HG03159 (cell line): Measurements from ENCODE around the gene GPR35.
"Not testable (repeated sequence)": the region's sequence is repeated elsewhere in the genome, so short reads cannot be mapped to it uniquely, and the experiment has no call there.

Experiments used
- ATAC-seq: cut with Tn5 transposase; IDR thresholded peaks from one replicate; pipeline ENCODE4 v1.9.1; 2021; ENCODE audit warnings: mild to moderate bottlenecking, moderate library complexity; ENCODE audit not compliant: unreplicated experiment

GPR35 gene

DNA sequence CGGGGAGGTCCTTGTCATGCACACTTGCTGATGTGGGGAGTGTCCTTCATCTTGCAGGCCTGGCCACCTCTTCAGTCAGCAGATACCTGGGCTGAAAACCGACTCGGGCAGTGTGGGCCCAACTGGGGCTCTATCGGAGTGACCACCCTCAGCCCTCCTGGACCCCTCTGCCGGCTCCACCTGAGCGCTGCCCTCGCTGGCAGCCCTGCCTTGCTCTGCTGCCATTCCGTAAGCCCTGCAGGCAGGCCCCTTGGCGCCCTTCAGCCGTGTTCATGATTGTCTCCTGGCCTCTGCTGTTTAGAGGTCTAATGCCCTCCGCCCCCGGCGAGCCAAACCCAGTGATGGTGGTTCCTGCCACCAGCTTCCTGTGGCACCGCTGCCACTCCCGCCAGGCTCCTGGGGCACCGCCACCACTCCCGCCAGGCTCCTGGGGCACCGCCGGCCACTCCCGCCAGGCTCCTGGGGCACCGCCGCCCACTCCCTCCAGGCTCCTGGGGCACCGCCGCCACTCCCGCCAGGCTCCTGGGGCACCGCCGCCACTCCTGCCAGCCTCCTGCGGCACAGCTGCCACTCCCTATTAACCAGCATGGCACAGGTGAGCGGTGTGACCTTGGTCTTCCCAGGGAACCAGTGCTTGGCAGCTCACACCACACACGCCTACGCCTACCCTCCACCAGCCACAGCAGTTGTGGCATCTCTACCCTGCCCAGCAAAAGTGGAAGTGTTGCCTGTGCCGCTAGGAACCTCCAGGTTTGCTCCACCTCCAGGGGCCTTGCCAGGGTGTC lies 22.8 kb upstream of the GPR35 start:
- no peak for ATAC-seq

DNA sequence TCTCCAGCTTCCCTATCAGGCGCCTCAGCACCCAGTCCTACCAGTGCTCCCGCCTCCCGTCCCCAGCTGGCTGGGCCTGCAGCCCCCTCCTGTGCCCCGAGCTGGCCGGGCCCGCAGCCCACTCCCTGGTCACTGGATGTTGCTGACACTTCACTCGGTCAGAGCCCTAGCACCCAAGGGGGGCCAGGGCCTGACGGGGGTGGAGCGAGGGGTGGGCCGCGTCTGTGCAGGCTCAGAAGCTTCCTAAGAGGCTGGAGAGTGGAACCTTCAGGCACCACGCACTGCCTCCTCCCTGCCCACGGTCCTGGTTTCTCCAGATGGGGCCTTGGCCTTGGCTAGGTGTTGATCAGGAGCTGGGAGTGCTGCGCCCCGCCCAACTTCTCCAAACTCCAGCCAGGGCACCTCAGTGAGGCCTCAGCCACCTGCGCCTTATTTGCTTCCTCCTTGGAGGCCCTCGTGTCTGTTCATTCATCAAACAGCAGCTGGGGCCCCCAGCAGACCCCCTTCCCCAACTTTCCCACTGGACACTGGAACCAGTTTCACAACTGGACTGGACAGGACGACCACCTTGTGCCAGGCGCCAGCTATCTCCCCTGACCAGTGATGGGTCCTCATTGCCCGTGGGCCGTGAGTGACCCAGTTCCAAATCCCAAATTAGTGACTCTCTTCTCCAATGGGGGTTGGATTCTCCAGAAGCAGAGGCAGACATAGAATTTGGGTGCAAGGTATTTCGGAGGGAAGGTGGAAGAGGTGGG lies 22.0 kb upstream of the GPR35 start:
- ATAC-seq: no peak

DNA sequence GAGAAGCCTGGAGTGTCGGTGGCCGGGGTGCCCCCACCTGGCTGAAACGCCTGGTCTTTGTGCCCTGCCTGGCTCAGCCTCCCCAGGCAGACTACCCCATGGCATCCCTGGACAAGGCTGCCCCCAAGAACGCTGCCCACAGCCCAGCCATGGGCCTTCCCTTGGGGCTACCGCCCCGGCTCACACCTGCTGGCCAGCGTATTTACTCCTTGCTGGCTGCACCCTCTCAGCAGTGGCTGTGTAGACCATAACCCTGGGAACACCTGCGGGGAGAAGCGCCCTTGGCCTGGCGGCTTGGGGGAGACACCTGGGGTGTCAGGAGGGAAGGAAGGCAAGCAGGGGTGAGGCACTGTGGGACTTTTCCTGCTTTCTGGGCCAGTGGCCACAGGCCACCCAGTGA lies 21.4 kb upstream of the GPR35 start:
- ATAC-seq: no peak

DNA sequence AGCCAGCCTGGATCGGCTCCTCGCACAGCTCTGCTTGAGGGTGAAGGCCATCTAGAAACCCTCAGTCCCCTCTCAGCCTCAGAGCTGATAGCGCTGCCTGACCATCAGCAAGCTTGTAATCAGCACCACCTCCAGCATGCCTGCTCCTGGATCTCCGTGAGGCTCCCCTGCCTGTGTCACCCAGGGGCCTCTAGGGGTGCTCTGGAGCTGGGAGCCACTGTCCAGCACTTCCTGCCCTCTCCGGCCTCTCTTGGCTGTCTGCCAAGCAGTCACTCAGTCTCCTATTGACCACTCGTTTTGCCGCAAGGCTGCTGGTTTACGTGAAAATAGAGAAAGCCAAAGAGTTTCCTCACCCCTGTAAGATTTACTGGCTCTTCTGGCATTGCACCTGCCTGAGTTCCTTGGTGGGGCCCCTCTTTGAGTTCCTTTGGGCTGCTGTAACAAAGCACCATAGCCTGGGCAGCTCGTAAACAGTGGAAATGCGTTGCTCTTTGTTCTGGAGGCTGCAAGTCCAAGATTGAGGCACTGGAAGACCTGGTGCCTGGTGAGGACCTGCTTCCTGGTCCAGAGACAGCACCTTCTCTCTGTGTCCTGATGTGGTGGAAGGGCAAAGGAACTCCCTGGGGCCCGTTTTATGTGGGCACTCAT lies 20.9 kb upstream of the GPR35 start:
- no peak for ATAC-seq

DNA sequence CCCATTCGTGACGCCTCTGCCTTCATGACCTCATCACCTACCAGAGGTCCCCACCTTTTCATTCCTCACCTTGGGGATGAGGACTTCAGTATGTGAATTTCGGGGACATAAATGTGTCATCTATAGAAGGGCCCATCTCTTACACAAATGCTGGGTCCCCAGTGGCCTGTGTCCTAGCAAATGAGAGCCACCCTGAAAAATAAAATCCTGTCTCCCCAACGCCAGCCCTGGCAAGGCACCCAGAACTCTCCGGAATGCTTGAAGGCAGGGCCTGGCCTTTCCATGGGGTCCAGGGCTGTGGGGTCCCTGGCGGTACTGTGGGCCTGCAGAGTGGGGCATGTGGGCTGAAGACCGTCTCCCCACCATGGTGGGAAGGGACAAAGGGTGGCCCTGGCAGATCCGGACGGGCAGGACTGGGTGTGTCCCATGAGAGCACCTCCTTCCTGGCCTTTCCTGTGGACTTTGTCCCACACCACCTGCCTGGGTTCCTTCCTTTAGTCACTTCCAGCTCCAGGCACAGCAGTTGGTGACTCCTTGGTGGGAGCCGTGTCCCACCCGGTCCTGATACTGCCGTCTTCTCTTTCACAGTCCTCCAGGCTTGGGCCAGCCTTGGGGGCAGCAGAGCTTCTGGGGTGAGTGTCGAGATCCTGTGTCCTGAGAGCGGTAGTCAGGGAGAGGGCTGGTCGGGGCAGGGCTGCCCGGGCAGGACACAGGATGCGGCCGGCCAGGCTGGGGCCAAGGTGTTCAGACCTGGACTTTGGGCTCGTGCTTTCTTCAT lies 20.2 kb upstream of the GPR35 start:
- no peak for ATAC-seq

DNA sequence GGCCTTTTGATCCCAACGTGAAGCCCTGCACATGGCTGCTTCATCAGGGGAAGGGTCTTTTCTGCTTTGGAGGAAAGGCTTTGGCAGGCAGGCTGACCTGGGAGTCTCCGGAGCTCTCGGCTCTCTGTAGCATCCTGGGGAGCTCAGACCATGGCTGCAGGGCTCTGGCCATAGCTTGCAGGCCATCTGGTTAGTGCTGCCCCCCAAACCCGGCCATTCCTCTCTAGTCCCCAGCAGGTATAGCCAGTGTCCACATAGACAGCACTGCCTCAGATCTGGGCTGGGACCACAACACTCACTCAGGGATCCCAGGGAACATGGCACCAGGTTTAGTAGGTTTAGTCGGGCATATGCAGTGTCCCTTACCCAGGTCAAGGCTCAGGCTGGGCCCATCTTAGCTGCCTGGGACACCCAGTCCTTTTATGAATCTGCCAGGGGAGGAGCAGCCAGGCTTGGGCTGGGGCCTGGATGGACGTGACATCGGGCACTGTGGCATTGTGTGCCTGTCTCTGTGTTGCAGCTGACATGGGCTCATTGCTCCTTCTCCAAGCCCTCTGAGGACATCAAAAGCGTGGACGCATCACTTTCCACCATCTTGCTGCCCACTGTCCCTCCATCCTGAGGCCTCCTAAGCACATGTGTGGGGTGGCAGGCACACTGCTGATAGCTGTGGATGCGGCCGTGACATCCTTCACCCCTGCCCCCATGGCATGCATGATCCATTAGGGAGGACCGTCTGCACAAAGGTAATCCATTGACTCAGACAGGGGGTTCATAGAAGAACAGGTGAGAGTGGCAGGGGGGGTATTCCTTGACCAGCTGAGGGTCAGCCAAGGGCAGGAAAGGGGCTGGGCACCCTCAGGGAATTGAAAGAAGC lies 19.2 kb upstream of the GPR35 start:
- no peak for ATAC-seq

DNA sequence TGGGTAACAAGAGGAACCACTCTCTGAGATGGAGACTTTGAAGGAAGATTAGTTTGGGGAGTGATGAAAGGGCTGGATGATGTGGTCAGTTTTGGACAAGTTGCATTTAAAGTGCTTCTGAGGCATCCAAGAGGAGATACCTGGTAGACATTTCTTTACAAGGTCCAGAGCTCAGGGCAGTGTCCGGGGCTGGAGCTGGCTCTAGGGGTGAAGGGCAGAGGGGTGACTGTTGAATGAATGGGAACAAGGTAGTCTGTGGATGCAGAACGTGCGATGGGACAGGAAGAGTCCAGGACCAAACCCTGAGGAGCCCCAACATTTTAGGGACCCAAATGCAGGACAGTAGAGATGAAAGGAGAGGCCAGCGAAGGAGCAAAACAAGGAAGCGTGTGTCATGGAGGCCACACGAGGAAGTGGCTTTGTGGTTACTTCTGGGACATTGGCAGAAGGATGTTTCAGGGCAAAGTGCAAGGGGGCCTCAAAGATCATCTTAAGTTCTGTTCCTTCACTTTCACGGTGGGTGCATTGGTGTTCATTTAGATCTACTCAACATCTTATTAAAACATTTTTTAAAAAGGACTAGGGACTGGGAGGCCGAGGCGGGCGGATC lies 13.6 kb upstream of the GPR35 start:
- no peak for ATAC-seq

DNA sequence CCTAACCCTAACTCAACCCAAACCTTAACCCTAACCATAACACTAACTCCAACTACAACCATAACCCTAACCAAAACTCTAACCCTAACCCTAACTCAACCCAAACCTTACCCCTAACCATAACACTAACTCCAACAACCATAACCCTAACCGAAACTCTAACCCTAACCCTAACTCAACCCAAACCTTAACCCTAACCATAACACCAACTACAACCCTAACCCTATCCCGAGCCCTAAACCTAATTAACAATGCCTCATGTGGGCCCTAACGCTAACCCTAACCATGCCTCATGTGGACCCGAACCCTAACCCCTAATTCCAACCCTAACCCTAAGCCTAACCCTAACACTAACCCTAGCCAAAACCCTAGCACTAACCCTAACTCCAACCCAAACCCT lies 11.5 kb upstream of the GPR35 start:
- no peak for ATAC-seq

DNA sequence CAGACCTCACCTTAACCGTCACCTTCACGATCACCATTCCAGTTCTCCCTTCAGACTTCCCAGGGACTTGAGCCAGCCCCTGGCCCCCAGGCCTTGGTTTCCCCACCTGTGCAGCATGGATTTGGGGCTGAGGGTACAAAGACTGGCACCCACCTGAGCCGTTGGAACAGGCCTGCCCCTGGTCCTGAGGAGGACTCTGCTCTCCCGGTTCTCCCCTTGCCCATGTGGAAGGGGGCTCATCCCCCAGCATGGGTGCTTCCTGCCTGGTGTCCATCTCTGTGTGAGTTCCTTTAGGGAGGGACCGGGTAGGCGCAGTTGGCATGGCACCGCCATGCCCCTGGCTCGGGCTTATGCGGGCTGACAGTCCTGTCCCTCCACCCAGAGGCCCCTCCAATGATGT lies 10.9 kb upstream of the GPR35 start:
- ATAC-seq: no peak

DNA sequence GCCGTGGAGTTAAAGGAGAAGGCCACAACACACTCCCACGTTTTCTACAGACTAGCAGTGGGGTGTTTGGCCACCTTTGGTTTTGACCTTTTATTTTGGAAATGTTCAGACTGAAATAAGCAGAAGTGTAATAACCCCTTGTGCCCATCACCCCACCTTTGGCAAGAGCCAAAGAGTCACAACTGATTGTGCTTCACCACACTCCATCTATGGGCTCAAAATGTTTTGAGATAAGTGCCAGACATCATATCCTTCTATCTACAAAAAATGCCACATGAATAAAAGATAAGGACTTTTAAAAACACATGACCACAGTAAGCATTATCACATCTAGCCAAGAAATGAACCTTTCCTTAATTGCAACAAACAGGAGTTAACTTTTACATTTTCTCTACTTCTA lies 9.9 kb upstream of the GPR35 start:
- ATAC-seq: no peak

DNA sequence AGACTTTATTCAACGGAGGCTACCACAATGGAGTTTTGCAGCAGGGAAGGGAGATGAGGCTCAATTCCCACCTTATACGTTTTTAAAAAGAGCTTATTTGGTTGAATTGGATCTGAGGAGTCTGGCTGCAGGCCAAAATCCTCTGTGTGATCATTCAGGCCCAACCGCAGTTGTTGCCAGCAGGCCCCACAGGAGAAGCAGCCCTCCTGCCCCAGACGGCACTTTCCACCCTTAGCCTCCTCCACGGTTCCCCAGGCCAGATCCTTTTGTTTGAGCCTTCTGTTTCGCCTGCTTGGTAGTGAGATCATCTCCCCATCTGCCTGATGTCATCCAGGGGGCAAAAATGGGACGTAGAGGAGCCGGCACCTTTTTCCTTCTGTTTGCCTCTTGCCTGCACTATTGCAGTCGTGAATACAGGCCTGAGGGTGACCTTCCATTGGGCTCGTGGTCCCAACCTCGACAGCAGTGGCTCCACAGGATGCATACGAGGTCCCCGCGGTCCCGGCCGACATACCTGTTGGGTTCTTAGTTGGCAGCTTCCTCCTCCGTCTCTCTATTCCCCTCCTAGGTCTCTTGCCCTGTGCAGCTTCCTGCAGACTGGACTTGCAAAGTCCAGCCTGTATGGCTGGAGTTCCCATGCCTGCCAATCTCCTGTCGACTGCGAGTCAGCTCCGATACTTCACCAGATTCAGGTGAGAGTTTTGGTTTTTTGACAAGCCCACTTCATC lies 9.3 kb upstream of the GPR35 start:
- ATAC-seq: no peak

DNA sequence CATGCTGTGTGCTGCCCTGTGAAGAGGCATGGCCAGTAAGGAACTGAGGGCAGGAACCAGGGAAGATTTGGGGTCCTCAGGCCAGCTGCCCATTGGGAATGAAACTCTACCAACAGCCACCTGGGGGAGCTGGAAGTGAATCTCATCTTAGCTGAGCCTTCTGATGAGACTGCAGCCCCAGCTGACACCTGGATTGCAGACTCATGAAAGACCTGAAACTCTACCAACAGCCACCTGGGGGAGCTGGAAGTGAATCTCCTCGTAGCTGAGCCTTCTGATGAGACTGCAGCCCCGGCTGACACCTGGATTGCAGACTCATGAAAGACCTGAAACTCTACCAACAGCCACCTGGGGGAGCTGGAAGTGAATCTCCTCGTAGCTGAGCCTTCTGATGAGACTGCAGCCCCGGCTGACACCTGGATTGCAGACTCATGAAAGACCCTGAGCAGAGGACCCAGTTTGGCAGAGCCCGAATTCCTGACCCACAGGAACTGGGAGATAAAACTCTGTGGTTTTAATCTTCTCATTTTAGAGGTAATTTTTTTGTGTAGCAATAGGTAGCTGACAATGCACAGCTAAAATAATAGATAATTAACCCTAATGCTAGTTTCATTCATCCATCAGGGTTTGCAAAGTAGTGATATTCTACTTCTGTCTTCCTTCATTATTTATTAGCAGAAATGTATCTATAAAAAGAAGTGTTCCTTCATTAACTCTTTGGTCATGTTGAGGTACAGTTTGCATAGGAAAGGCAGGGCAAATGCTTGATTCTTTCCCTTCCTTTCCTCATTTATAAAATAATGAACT lies 8.2 kb upstream of the GPR35 start:
- not testable (repeated sequence) for ATAC-seq

DNA sequence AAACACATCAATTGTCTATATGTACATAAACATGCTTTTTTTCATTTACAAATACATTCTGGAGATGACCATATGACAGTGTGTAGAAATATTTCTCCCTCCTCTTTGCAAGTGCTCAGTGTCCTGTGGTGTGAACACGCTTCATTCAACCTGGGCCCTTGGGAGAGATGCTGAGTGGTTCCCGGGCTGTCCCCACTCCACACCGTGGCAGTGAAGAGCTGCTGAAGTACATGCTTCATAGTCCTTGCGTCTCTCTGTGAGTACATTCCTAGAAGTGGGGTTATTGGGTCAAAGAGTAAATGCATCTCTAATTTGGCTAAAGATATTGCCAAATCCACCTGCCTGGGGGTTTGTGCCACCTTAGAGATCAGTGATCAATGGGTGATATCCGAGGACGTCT lies 6.5 kb upstream of the GPR35 start:
- ATAC-seq: no peak

DNA sequence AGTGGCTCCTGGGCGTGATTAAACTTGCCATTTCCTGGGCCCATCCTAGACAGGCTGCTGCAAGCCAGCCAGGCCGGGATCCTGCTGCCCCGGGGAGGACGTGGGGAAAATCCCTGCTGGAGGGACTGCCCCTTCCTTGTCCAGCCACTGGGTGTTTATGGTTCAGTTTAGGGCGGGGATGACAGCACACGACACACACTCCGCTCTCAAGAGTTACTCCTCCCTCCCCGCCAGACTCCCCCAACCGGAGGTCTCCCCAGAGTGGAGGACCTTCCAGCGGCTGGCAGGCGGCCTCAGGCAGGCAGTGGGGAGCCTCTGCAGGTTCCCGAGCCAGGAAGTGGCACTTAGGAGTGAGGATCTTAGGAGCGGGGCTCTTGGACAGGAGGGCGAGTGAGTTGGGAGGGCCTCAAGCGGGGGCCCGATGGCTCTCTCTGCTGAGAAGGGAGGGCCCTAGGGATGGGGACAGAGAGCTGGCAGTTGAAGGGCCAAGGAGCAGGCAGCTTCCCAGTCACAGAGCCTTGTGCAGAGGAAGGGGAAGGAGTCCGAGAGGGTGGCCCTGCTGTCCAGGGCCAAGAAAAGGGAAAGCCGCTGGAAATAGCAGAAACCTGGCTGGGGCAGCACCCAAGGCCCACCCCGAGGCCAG lies 5.7 kb upstream of the GPR35 start:
- no peak for ATAC-seq

DNA sequence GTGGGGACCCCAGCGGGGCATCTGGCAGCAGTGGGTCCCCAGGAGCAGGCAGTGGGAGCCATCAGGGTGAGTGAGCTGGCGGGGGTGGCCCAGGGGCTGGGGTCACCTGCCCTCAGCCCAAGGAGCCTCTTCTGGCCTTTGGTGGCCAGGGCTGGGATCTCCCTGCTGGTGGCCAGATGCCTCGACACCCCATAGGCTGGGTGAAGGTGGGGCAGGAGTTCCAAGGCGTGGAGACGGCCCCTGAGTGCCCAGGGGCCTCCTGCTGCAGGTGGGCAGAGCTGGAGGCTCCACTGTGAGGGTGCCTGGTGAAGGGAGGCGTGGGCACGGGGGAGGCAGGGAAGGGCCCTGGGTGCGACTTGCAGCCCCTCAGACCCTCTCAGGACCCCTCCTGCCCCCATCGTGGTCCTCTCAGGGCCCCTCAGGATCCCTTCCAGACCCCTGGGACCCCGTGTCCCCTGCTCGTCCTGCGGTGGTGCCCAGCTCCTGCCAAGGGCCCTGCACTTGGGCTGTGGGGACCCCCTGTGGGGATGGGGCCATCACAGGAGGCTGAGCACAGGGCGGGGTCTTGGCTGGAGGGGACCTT lies 5.0 kb upstream of the GPR35 start:
- no peak for ATAC-seq

DNA sequence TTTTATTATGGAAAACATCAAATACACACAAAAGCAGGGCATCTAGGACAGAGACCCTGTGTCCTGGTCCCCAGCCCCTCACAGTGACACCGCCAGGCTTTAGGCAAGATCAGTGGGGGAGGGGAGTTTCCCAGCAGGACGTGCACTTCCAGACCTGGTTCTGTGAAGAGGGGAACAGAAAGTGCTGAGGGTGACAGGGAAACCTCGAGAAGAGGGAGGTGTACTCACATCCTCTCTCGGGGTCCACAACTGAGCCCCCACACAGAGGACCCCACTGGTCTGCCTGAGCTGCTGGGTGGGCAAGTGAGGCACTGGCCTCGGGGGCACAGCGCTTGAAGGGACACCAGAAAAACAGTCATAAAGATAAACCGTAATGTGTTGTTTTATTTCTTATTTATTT lies 4.4 kb upstream of the GPR35 start:
- no peak for ATAC-seq

DNA sequence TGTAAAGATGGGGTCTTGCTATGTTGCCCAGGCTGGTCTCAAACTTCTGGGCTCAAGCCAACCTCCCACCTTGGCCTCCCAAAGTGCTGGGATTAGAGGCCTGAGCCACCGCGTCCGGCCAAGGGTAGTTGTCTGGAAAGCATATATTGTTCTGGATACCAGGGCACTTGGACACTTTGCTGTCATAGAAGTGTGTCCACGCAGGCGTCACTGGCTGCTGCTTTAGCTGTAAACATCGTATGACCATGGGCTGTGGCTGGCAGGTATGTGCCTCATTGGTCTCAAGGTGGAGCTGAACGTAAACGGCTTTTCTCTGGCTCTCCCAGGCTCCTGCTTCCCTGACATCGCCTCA lies 3.2 kb upstream of the GPR35 start:
- ATAC-seq: no peak
